Measurements from ENCODE around the gene AKR1C3. TPM values are rescaled to one million over a fixed set of nuclear protein-coding genes. Genes with fewer than 3 reads are reported as not detected.

The AKR1C3 gene
- total and polyA plus RNA-seq, 8 donors, result 28.1 to 883 (median 174) TPM

- 74 to 87% (median 81%) methylated on average over 3 of the region's 3 CpGs for WGBS, 5 donors
- no peak overlapping the region for H3K27ac ChIP-seq
- intact Hi-C loops (cut with DNase I; ENCODE audit: low total_unique reads), result no loop called here
- no peaks in the 10 kb centered on the region for H3K9me3 ChIP-seq
- TF ChIP-seq POLR2AphosphoS5 (IDR thresholded peaks at IDR 0.05), result no peak
- no peak for TF ChIP-seq POLR2A (IDR thresholded peaks at IDR 0.05)
- no peak for TF ChIP-seq EP300 (IDR thresholded peaks at IDR 0.05)
- no peak for TF ChIP-seq CTCF (IDR thresholded peaks at IDR 0.05)
- peaks cover 12 to 21% (median 17%) of the 10 kb centered on the region in 4 donors for H3K4me1 ChIP-seq
- no peaks in the 10 kb centered on the region for H3K36me3 ChIP-seq
- no peak overlapping the region for H3K4me3 ChIP-seq
- DNase-seq, result no peak
- no peaks in the 10 kb centered on the region for H3K27me3 ChIP-seq
Measured at GRCh38 chr10:5076615-5077014, 17.6 kb upstream of the AKR1C3 start.

GRCh38 chr10:5078547-5079180, 15.6 kb upstream of the AKR1C3 start:
- no peak overlapping the region for H3K4me3 ChIP-seq
- no peak for TF ChIP-seq CTCF (IDR thresholded peaks at IDR 0.05)
- TF ChIP-seq POLR2A (IDR thresholded peaks at IDR 0.05), result no peak
- TF ChIP-seq POLR2AphosphoS5 (IDR thresholded peaks at IDR 0.05), result peak in 2 of 3 donors; percentile 22 to 63
- H3K4me1 ChIP-seq, result peaks cover 0 to 19% (median 7%) of the 10 kb centered on the region in 4 donors
- no peaks in the 10 kb centered on the region for H3K9me3 ChIP-seq
- intact Hi-C loops (cut with DNase I; ENCODE audit: low total_unique reads), result no loop called here
- no peaks in the 10 kb centered on the region for H3K36me3 ChIP-seq
- DNase-seq, result peak; percentile 32 to 44
- peak overlapping the region; percentile 28 to 73 (median 65) for H3K27ac ChIP-seq
- 61 to 84% (median 69%) methylated on average over 4 of the region's 4 CpGs for WGBS, 5 donors
- no peaks in the 10 kb centered on the region for H3K27me3 ChIP-seq

DNA sequence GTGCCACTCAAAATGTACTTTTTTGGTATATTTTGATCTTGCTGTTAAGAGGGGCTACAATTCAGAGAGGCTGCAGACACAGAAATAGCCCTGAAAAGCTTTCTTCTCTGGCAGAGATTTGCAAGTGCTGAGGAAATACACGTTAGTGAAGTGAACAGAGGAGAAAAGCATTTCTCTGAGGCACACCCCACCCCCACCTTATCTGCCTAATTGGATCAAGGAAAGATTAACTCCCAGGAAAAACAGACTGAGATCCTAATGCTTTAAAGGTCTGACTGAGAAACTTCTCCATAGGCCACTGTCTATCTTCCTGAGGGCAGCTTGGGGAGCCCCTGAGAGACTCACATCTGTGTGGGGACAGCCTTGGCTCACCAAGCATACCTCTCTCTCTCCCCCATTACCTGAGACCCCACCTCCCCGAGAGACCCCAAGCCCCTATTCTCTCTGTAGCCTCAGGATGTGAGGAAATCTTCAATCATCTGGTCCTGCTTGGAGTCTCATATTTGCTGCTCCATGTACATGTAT, 14.8 kb upstream of the AKR1C3 start:
- Histone ChIP-seq H3K27ac (peak overlapping the region; percentile 52 to 73 (median 65)), H3K4me1 (peaks cover 0 to 19% (median 7%) of the 10 kb centered on the region in 4 donors), H3K36me3 (no peaks in the 10 kb centered on the region), H3K9me3 (no peaks in the 10 kb centered on the region), H3K4me3 (no peak overlapping the region), H3K27me3 (no peaks in the 10 kb centered on the region)
- no peak for TF ChIP-seq POLR2A (IDR thresholded peaks at IDR 0.05)
- TF ChIP-seq CTCF (IDR thresholded peaks at IDR 0.05), result no peak
- no peak for TF ChIP-seq POLR2AphosphoS5 (IDR thresholded peaks at IDR 0.05)
- TF ChIP-seq EP300 (IDR thresholded peaks at IDR 0.05), result no peak
- no peak for DNase-seq
- intact Hi-C loops (cut with DNase I; ENCODE audit: low total_unique reads), result no loop called here
- 33 to 53% (median 43%) methylated on average over 2 of the region's 2 CpGs for WGBS, 5 donors

- intact Hi-C loops (cut with DNase I; ENCODE audit: low total_unique reads), result no loop called here
- no peaks in the 10 kb centered on the region for H3K9me3 ChIP-seq
- peaks cover 0 to 19% (median 7%) of the 10 kb centered on the region in 4 donors for H3K4me1 ChIP-seq
- TF ChIP-seq POLR2AphosphoS5 (IDR thresholded peaks at IDR 0.05) (no peak), POLR2A (IDR thresholded peaks at IDR 0.05) (no peak), EP300 (IDR thresholded peaks at IDR 0.05) (no peak), CTCF (IDR thresholded peaks at IDR 0.05) (no peak)
- H3K27me3 ChIP-seq, result no peaks in the 10 kb centered on the region
- H3K36me3 ChIP-seq, result no peaks in the 10 kb centered on the region
- WGBS, 5 donors, result 38 to 62% (median 51%) methylated on average over 6 of the region's 6 CpGs
- H3K27ac ChIP-seq, result peak overlapping the region in 4 of 5 donors; percentile 62 to 73 (median 66)
- H3K4me3 ChIP-seq, result no peak overlapping the region
- DNase-seq, result peak in 1 of 2 donors; percentile 13
Measured at GRCh38 chr10:5079836-5080235, 14.4 kb upstream of the AKR1C3 start.

Data from stomach (tissue), 9 donors.